ENCODE measurements around the gene PCDHB9. TPM values are rescaled to one million over a fixed set of nuclear protein-coding genes. Genes with fewer than 3 reads are reported as not detected.

PCDHB9 gene
- total RNA-seq = under 0.01 TPM in 1 of 2 replicates, not detected in the other

GRCh38 chr5:141186897-141187512 lies at the start of gene PCDHB9:
Gene PCDHB9 (plus strand): TSS chr5:141187161. CDS start chr5:141187319, 158 bp downstream.

GRCh38 chr5:141149812-141150211 lies 37.1 kb upstream of the PCDHB9 start, which contains the start of gene PCDHB6:
Gene PCDHB6 (plus strand): TSS chr5:141150057. CDS start chr5:141150258, 201 bp downstream.

GRCh38 chr5:141172381-141173204 lies 14.4 kb upstream of the PCDHB9 start, which contains the start of gene PCDHB7:
Gene PCDHB7 (plus strand): TSS chr5:141172644. CDS start chr5:141172836, 192 bp downstream.

GRCh38 chr5:141177577-141178191 lies 9.3 kb upstream of the PCDHB9 start, which contains the start of gene PCDHB8:
Gene PCDHB8 (plus strand): TSS chr5:141177790. CDS start chr5:141178035, 245 bp downstream.

GRCh38 chr5:141182248-141182647 lies 4.7 kb upstream of the PCDHB9 start, which contains the start of gene PCDHB16:
Gene PCDHB16 (plus strand): TSS chr5:141182387. CDS start chr5:141182560, 173 bp downstream.

GRCh38 chr5:141192110-141192725 lies 5.3 kb downstream of the PCDHB9 start, which contains the start of gene PCDHB10:
Gene PCDHB10 (plus strand): TSS chr5:141192353. CDS start chr5:141192553, 200 bp downstream.

GRCh38 chr5:141199359-141200235 lies 12.6 kb downstream of the PCDHB9 start, which contains the start of gene PCDHB11:
Gene PCDHB11 (plus strand): TSS chr5:141199627. CDS start chr5:141199775, 148 bp downstream.

GRCh38 chr5:141208478-141208877 lies 21.5 kb downstream of the PCDHB9 start, which contains the start of gene PCDHB12:
Gene PCDHB12 (plus strand): TSS chr5:141208719. CDS start chr5:141208908, 189 bp downstream.

GRCh38 chr5:141213656-141214339 lies 26.8 kb downstream of the PCDHB9 start, which contains the start of gene PCDHB13:
Gene PCDHB13 (plus strand): TSS chr5:141213919. CDS start chr5:141214124, 205 bp downstream.

GRCh38 chr5:141223112-141223783 lies 36.3 kb downstream of the PCDHB9 start, which contains the start of gene PCDHB14:
Gene PCDHB14 (plus strand): TSS chr5:141223343. CDS start chr5:141223506, 163 bp downstream.

Other genes with a start within 250 kb of the PCDHB9 start
- gene PCDHAC2, start 220.7 kb upstream of the PCDHB9 start, total RNA-seq = under 0.01 and 0.49 TPM in 2 replicates
- not detected in 2 replicates for gene PCDHB1, start 135.8 kb upstream of the PCDHB9 start, total RNA-seq
- gene PCDHB2, start 92.5 kb upstream of the PCDHB9 start, total RNA-seq = 0.90 and 1.3 TPM in 2 replicates
- 0.16 TPM in 1 of 2 replicates, not detected in the other for gene PCDHB3, start 86.7 kb upstream of the PCDHB9 start, total RNA-seq
- gene PCDHB4, start 65.3 kb upstream of the PCDHB9 start, total RNA-seq = 0.18 and 0.97 TPM in 2 replicates
- gene PCDHB5, start 52.0 kb upstream of the PCDHB9 start, total RNA-seq = 1.3 and 4.5 TPM in 2 replicates
- 0.49 TPM in 1 of 2 replicates, not detected in the other for gene PCDHB6, start 37.1 kb upstream of the PCDHB9 start, total RNA-seq
- 0.16 and 1.1 TPM in 2 replicates for gene PCDHB7, start 14.5 kb upstream of the PCDHB9 start, total RNA-seq
- 0.49 TPM in 1 of 2 replicates, not detected in the other for gene PCDHB8, start 9.4 kb upstream of the PCDHB9 start, total RNA-seq
- gene PCDHB16, start 4.8 kb upstream of the PCDHB9 start, total RNA-seq = 0.54 TPM in 1 of 2 replicates, not detected in the other
- 0.16 and 0.18 TPM in 2 replicates for gene PCDHB10, start 5.2 kb downstream of the PCDHB9 start, total RNA-seq
- gene PCDHB11, start 12.5 kb downstream of the PCDHB9 start, total RNA-seq = 0.18 and 0.65 TPM in 2 replicates
- gene PCDHB12, start 21.6 kb downstream of the PCDHB9 start, total RNA-seq = 0.16 and 0.72 TPM in 2 replicates
- 0.16 and 0.90 TPM in 2 replicates for gene PCDHB13, start 26.8 kb downstream of the PCDHB9 start, total RNA-seq
- gene PCDHB14, start 36.2 kb downstream of the PCDHB9 start, total RNA-seq = 0.54 and 1.5 TPM in 2 replicates
- 1.8 TPM in 2 replicates for gene PCDHB15, start 58.2 kb downstream of the PCDHB9 start, total RNA-seq
- gene SLC25A2, start 116.9 kb downstream of the PCDHB9 start, total RNA-seq = not detected in 2 replicates
- 36.6 and 51.5 TPM in 2 replicates for gene TAF7, start 133.6 kb downstream of the PCDHB9 start, total RNA-seq
- 0.54 and 0.65 TPM in 2 replicates for gene PCDHGA1, start 143.4 kb downstream of the PCDHB9 start, total RNA-seq
- 2.5 and 5.8 TPM in 2 replicates for gene PCDHGA2, start 151.6 kb downstream of the PCDHB9 start, total RNA-seq
- 2.0 and 2.9 TPM in 2 replicates for gene PCDHGA3, start 156.7 kb downstream of the PCDHB9 start, total RNA-seq
- 0.36 and 0.81 TPM in 2 replicates for gene PCDHGB1, start 162.9 kb downstream of the PCDHB9 start, total RNA-seq
- gene PCDHGA4, start 167.9 kb downstream of the PCDHB9 start, total RNA-seq = 4.7 and 6.3 TPM in 2 replicates
- 1.6 and 3.2 TPM in 2 replicates for gene PCDHGB2, start 172.8 kb downstream of the PCDHB9 start, total RNA-seq
- 0.32 and 2.2 TPM in 2 replicates for gene PCDHGA5, start 177.0 kb downstream of the PCDHB9 start, total RNA-seq
- 1.8 and 2.4 TPM in 2 replicates for gene PCDHGB3, start 183.1 kb downstream of the PCDHB9 start, total RNA-seq
- 1.1 and 3.4 TPM in 2 replicates for gene PCDHGA6, start 186.7 kb downstream of the PCDHB9 start, total RNA-seq
- gene PCDHGA7, start 195.6 kb downstream of the PCDHB9 start, total RNA-seq = 3.6 and 5.8 TPM in 2 replicates
- gene PCDHGB4, start 200.5 kb downstream of the PCDHB9 start, total RNA-seq = 14.1 and 16.8 TPM in 2 replicates
- gene PCDHGA8, start 205.5 kb downstream of the PCDHB9 start, total RNA-seq = 0.18 and 1.8 TPM in 2 replicates
- 21.7 and 22.2 TPM in 2 replicates for gene PCDHGB5, start 210.8 kb downstream of the PCDHB9 start, total RNA-seq
- gene PCDHGA9, start 215.6 kb downstream of the PCDHB9 start, total RNA-seq = 1.4 and 2.6 TPM in 2 replicates
- gene PCDHGB6, start 220.9 kb downstream of the PCDHB9 start, total RNA-seq = 1.4 and 2.1 TPM in 2 replicates
- 3.4 and 5.0 TPM in 2 replicates for gene PCDHGA10, start 225.8 kb downstream of the PCDHB9 start, total RNA-seq
- gene PCDHGB7, start 230.5 kb downstream of the PCDHB9 start, total RNA-seq = 7.8 and 14.4 TPM in 2 replicates
- gene PCDHGA11, start 233.9 kb downstream of the PCDHB9 start, total RNA-seq = 10.2 and 12.8 TPM in 2 replicates
- 26.7 and 27.1 TPM in 2 replicates for gene PCDHGA12, start 243.3 kb downstream of the PCDHB9 start, total RNA-seq

Measured in cardiac atrium fibroblast (primary cell).